Cortex of kidney (tissue), 1 donor: ENCODE data around the gene RPRM.
"Not testable (repeated sequence)": the region's sequence is repeated elsewhere in the genome, so short reads cannot be mapped to it uniquely, and the experiment has no call there.

Experiments used
- DNase-seq: peaks from one replicate; lab custom pipeline; 2025; lab: John Stamatoyannopoulos, UW

Gene RPRM

DNA sequence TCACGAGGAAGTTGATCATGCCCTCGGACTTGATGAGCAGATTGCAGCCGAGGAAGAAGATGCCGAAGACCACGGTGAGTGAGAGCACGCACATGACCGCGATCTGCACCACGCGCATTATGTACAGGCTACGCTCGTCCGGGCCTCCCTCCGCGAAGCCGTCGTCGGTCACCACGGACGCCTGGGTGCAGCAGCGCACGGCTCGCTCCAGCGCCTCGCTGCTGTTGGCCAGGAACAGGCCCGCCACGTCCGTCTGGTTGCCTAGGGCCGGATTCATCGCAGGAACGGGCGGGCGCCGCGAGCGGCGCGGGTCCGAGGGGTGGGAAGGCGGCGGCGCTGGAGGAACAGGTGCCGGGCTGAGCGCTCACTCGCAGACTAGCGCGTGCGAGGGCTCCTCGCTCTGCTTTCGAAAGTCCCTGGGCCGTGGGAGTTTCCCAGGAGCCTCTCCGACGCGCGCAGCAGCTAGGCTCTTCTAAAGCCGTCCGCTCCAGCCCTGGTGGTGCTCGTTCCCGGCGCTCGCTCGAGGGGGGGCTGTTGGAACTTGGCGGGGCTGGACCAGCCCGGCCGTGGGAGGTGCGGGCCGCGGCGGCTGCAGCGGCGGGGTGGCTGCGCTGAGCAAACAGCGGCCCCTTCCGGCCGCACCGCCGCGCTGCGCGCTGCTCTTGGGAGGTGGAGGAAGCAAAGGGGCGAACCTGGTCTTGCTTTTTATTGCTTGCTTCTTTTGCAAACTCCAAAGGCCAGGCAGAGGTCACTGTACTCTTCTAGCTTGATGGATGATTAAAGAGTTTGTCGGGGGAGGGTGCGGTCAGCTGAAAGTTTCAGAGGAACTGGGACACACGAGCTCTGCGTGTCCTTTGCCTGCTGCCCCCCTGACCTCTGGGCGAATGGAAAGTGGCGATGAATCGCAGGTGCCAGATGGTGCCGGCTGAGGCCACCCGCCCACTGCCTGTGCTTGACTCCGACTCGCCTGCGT lies at the start of gene RPRM:
TSS of gene RPRM (minus strand) at position 474 of the 973 bp plus-strand sequence. CDS start at position 277, 197 bp downstream.
- DNase-seq, result no peak

GRCh38 chr2:153519257-153519875 lies 40.8 kb upstream of the RPRM start:
- no peak for DNase-seq

- no peak for DNase-seq
Measured at GRCh38 chr2:153512331-153512730, 33.8 kb upstream of the RPRM start.

DNA sequence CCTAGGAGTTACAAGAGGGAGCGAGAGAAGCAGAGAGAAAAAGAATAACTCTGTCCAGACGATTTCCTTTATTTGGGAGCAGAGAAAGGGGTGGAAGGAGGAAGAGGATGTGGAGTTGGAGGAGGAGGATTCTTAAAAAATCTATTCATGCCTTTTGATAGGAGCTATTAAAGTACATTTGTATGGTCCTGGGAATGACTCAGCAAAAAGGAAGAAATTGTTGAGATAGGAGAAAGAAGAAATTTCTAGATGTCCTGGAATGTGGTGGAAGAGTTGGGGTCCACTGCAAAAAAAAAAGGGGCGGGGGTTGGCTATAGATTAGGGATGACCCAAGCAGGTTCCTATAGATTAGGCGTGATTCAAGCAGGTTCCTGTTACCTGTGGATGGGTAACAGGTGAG lies 32.4 kb upstream of the RPRM start:
- DNase-seq, result no peak

- DNase-seq, result no peak
Measured at GRCh38 chr2:153509133-153509532, 30.6 kb upstream of the RPRM start.

DNA sequence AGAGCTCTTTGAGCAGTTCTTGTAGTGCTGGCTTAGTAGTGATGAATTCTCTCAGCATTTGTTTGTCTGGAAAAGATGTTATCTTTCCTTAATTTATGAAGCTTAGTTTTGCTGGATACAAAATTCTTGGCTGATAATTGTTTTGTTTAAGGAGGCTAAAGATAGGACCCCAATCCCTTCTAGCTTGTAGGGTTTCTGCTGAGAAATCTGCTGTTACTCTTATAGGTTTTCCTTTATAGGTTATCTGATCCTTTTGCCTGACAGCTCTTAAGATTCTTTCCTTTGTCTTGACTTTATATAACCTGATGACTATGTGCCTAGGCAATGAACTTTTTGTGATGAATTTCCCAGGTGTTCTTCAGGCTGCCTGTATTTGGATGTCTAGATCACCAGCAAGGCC lies 27.9 kb upstream of the RPRM start:
- DNase-seq, result not testable (repeated sequence)

DNA sequence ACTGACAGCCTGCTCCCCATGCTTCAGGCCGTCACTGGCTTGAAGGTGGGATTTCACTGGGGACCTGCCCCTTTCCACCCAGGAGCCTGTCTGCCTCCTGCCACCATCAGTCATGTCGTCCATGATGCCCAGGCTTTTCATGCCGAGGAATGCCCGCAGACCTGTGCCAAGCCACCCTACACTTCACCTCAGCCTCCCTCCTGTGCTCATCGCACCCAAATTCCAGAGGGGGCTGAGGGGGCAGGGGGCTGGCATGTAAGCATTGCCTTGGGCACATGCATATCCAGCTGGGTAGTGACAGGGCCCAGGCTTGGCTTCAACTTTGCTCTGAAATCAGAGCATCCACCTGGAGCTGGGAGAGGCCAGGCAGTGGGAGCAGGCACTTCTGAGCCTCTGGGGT lies 20.9 kb upstream of the RPRM start:
- DNase-seq, result no peak

GRCh38 chr2:153497938-153498629 lies 19.5 kb upstream of the RPRM start:
- DNase-seq, result no peak

DNA sequence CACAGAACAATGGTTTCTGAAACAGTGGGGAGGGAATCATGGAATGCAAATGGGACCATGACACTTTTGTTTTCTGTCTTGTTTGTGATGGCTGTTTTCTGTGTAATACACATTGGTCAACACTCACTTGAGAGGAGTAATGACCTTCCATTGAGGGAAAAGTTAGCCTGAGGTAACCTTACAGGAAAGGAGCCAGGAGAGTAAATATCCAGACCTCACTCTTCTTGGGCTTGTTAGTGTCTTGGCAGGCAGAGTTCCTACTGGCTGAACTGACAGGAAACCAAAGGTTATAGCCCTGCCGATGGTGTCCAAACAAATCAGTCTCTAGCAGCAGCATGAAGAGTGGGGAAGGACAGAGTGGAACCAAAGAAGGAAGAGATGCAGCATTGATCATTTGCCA lies 17.2 kb upstream of the RPRM start:
- no peak for DNase-seq

GRCh38 chr2:153488072-153488471 lies 9.5 kb upstream of the RPRM start:
- no peak for DNase-seq

GRCh38 chr2:153487448-153487847 lies 8.9 kb upstream of the RPRM start:
- no peak for DNase-seq

DNA sequence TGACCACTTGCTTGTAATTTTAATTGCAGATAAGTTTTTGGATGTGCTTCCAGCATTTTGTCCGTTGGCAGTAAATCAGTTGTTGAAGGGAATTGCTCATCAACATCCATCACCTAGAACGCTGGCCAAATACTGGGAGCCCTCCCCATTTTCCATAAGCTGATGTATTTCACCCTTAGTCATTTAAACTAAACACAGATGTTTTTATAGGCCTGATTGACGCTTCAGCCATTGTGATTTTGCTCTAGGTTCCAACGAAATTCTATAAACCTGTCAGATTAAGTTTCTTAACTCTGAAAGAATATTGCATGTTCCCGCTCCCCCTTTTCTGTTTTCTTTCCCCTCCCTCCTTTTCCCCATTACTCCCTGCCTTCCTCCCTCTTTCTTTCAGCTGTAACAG lies 1.0 kb upstream of the RPRM start:
- no peak for DNase-seq

- DNase-seq, result no peak
Measured at GRCh38 chr2:153477636-153478288, 800 bp downstream of the RPRM start.

GRCh38 chr2:153476816-153477635 lies 1.5 kb downstream of the RPRM start:
- no peak for DNase-seq

DNA sequence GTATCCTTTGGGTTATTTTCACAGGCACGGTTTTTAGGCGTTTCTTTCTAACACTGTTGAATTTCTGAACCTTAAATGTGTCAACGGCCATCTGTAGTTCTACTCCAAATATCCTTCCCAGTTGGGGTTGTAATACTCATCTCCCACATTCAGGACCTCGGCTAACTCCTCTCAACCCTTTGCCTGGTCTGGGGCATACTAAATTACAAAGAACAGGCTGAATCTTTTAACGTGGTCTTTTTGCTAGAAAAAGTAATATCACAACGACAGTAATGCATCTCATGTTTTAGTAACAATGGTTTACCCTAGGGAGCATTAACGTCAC lies 2.1 kb downstream of the RPRM start:
- DNase-seq, result no peak

GRCh38 chr2:153474876-153475435 lies 3.6 kb downstream of the RPRM start:
- DNase-seq, result no peak

DNA sequence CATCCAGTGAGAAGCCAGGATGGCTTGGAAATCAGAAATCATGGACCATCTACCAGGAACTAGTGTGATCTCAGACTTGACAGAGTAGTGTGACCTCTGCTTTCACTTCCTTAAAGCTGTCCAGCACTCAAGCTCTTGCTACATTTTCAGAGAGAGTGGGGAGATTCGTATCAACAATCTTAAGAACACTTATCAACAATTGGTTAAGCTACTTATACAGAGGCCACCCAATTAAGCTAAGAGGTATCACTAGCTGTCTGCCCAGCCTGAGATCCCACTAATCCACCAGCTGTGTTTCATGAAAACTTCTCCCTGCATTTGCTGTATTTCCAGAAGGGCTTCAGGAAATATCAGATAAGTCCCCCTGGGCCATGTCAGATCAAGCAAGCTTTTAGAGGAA lies 4.2 kb downstream of the RPRM start:
- DNase-seq, result no peak

GRCh38 chr2:153470867-153471266 lies 7.7 kb downstream of the RPRM start:
- DNase-seq, result no peak

DNA sequence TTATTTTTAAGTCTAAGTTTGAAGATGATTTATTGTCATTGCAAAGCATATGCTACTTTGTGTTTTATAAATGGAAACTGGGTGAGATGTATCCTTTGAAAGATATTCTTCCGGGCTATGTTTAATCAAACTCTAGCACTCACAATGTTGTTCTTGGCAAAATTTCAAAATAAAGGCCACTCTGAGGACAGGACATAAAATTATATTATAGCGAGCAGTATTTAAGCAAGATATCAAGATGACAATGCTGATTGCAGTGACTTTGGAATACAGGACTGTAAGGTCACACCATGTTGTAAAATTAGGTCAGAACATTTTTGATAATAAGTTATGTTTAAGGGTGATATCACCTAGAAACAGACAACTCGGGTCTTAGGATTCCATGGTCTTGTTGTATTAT lies 14.2 kb downstream of the RPRM start:
- no peak for DNase-seq

DNA sequence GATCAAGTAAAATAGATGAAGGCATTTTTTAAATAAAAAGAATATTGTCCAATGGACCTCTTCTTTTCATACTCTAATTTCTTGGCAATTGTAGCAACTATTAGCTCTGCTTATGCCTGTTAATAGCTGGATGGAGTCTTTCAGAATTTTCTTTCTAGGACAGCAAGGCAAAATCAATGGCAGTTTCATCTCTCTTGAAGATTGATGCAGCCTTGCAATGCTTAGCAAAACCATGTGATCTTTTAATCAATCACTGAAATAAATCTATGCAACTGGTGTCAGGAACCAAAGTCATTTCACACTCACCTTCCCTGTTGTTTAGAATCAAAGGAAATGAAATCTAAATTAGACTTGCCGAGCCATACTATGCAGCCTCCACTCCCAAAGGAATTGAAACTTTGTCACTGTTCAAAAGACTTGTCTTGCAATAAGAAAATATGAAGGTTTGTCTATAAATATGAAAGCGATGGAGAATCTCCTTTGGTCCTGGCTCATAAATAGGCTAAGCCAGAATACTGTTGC lies 16.2 kb downstream of the RPRM start:
- no peak for DNase-seq

DNA sequence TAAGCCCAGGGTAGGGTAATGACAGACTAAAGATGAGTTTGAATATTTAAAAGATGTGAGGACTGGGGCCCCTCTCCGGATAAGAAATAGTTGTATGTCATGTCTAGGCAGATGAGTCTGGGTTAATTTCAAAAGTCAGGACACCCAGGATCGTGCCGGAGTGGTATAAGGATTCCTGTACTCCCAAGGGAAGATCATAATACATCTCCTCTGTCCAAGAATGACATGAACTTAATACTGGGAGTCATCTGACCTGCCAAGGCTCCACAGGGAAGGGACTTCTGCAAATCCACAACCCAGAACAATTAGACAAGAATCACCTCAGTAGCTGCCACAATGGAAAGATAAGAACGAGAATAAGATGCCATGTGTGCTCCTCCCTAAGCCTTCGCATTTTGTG lies 17.1 kb downstream of the RPRM start:
- no peak for DNase-seq
